Epithelial cell of esophagus (primary cell): ENCODE measurements around the gene LMTK2.

Source experiments
- DNase-seq: peaks from one replicate; pipeline ENCODE4 v3.0.0; 2010; ENCODE audit warnings: low read depth
- H3K4me3 ChIP-seq: 2 replicates; pipeline ENCODE4 v1.5.1; 2011; ENCODE audit warnings: mild to moderate bottlenecking, low read length, control low read depth
- TF ChIP-seq, protein P1 (sequence below): IDR thresholded peaks from 2 replicates; pipeline ENCODE4 v1.5.1; 2011; ENCODE audit warnings: low read depth, mild to moderate bottlenecking, low read length, control low read depth, inconsistent platforms; ENCODE audit not compliant: insufficient read depth; ENCODE audit errors: missing control alignments

The LMTK2 gene

DNA sequence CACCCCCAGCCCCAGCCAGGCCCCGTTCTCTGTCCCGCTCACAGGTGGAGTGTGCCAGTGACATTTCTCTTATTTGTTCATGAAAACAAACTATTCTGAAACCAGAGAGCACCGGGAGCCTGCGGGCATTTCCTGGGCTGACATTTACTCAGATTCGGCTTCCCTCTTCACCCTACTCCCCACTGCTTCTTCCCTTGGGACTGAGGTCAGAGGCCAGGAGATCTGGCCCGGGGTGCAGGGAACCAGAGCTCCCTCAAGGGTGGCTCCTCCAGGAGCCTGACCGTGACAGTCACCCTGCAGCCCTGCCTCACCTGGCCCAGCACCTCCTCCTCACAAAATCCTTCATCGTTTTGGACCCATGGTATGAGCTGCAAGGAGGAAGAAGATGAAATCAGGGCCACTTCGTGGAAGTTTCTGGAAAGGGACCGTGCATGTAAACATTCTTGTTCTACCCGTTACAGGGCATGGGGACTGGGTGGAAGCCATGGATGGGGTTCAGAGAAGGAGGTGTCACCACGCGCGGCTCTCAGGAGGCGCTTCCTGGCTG is 116.8 kb downstream of the LMTK2 start:
- H3K4me3 ChIP-seq: no peak overlapping the region
- TF ChIP-seq, protein P1, sequence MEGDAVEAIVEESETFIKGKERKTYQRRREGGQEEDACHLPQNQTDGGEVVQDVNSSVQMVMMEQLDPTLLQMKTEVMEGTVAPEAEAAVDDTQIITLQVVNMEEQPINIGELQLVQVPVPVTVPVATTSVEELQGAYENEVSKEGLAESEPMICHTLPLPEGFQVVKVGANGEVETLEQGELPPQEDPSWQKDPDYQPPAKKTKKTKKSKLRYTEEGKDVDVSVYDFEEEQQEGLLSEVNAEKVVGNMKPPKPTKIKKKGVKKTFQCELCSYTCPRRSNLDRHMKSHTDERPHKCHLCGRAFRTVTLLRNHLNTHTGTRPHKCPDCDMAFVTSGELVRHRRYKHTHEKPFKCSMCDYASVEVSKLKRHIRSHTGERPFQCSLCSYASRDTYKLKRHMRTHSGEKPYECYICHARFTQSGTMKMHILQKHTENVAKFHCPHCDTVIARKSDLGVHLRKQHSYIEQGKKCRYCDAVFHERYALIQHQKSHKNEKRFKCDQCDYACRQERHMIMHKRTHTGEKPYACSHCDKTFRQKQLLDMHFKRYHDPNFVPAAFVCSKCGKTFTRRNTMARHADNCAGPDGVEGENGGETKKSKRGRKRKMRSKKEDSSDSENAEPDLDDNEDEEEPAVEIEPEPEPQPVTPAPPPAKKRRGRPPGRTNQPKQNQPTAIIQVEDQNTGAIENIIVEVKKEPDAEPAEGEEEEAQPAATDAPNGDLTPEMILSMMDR: no peak
- no peak for DNase-seq

- TF ChIP-seq, protein P1: no peak
Observed at GRCh38 chr7:98223898-98224700, 117.4 kb downstream of the LMTK2 start.

DNA sequence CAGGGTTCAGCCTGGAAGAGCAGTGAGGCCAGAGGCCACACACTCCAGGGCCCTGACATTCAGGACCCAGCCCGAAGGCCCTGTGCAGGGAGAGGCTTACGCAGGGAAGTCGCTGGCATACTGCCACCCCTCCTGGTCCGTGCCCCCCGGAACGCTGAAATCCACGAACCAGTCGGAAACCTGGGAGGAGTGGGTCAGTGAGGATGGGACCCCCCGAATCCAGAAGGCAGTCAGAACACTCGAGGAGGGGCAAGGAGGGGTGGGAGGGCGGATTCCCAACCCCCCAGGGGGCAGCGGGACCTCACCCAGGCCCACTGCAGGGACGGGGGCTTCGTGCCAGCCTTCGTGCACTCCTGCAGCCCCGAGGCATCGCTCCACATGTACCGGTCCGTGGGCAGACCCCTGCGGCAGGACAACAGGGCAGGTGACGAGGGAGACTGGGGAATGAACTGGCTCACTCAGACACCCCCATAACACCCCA is 118.1 kb downstream of the LMTK2 start:
- no peak overlapping the region for H3K4me3 ChIP-seq
- DNase-seq: no peak
- TF ChIP-seq, protein P1: no peak

More at GRCh38 chr7:98223898-98224700, 117.4 kb downstream of the LMTK2 start:
- no peak overlapping the region for H3K4me3 ChIP-seq
- DNase-seq: no peak

GRCh38 chr7:98225913-98226614 is 119.4 kb downstream of the LMTK2 start:
- H3K4me3 ChIP-seq: no peak overlapping the region
- TF ChIP-seq, protein P1: no peak
- no peak for DNase-seq

- no peak overlapping the region for H3K4me3 ChIP-seq
- DNase-seq: no peak
- TF ChIP-seq, protein P1: no peak
Observed at GRCh38 chr7:98227939-98228338, 121.3 kb downstream of the LMTK2 start.

- TF ChIP-seq, protein P1: no peak
- no peak for DNase-seq
- H3K4me3 ChIP-seq: no peak overlapping the region
Observed at GRCh38 chr7:98228801-98229200, 122.1 kb downstream of the LMTK2 start.
